ENCODE results near the gene MACF1.
"Not testable (repeated sequence)": the region's sequence is repeated elsewhere in the genome, so short reads cannot be mapped to it uniquely, and the experiment has no call there.

GRCh38 chr1:39475551-39475950 lies 271.1 kb downstream of the MACF1 start:
- TF ChIP-seq POLR2A (IDR thresholded peaks at IDR 0.05; ENCODE audit: low read depth, low read length); TAF1 (IDR thresholded peaks at IDR 0.05; ENCODE audit: borderline replicate concordance, low read depth, low read length): not testable (repeated sequence)
